ENCODE results near the gene CDC20.

Gene CDC20

GRCh38 chr1:43358746-43359693 lies at the start of gene CDC20:
Gene CDC20 (plus strand): TSS chr1:43358981. CDS start chr1:43359216, 235 bp downstream.
- Histone ChIP-seq H3K9me3 (ENCODE audit: insufficient read depth, low read depth, low read length) (no peaks in the 10 kb centered on the region), H3K27me3 (ENCODE audit: insufficient read depth, low read length, poor library complexity, severe bottlenecking) (no peaks in the 10 kb centered on the region), H2AFZ (ENCODE audit: low read length) (peak within 1 kb of the TSS; percentile 97), H4K20me1 (ENCODE audit: insufficient read depth, low read length, poor library complexity, severe bottlenecking) (peaks cover 18% of the 10 kb centered on the region), H3K9ac (ENCODE audit: low read depth, low read length, poor library complexity, severe bottlenecking) (peak within 1 kb of the TSS; percentile 97), H3K4me1 (ENCODE audit: insufficient read depth, low read length, poor library complexity, severe bottlenecking) (peaks cover 29% of the 10 kb centered on the region), H3F3A (ENCODE audit: low read depth) (peaks cover 3% of the 10 kb centered on the region; the same call in 1 of the 2 replicates), H3K79me2 (ENCODE audit: insufficient read depth, low read length) (peaks cover 37% of the 10 kb centered on the region), H3K36me3 (ENCODE audit: insufficient read depth, low read length) (peaks cover 40% of the 10 kb centered on the region), H3K4me2 (ENCODE audit: low read depth, low read length, poor library complexity, severe bottlenecking) (peak within 1 kb of the TSS; percentile 91), H3K9me2 (replicated peaks; ENCODE audit: low read depth, low read length) (no peaks in the 10 kb centered on the region), H3K4me3 (ENCODE audit: low read length, poor library complexity, severe bottlenecking) (peak within 1 kb of the TSS; percentile 95)
- no peak for TF ChIP-seq EZH2phosphoT487 (IDR thresholded peaks at IDR 0.05; ENCODE audit: borderline replicate concordance)
- TF ChIP-seq CTCF (conservative IDR thresholded peaks at IDR 0.05; ENCODE audit: low read length): no peak

- H4K20me1 ChIP-seq (ENCODE audit: insufficient read depth, low read length, poor library complexity, severe bottlenecking): no peaks in the 10 kb centered on the region
- H3K79me2 ChIP-seq (ENCODE audit: insufficient read depth, low read length): no peaks in the 10 kb centered on the region
- H3K9ac ChIP-seq (ENCODE audit: low read depth, low read length, poor library complexity, severe bottlenecking): no peak overlapping the region
- H3F3A ChIP-seq (ENCODE audit: low read depth): no peaks in the 10 kb centered on the region
- H3K4me1 ChIP-seq (ENCODE audit: insufficient read depth, low read length, poor library complexity, severe bottlenecking): no peaks in the 10 kb centered on the region
- no peaks in the 10 kb centered on the region for H3K9me3 ChIP-seq (ENCODE audit: insufficient read depth, low read depth, low read length)
- no peaks in the 10 kb centered on the region for H3K36me3 ChIP-seq (ENCODE audit: insufficient read depth, low read length)
- H3K9me2 ChIP-seq (replicated peaks; ENCODE audit: low read depth, low read length): no peaks in the 10 kb centered on the region
- H2AFZ ChIP-seq (ENCODE audit: low read length): no peak overlapping the region
- no peaks in the 10 kb centered on the region for H3K27me3 ChIP-seq (ENCODE audit: insufficient read depth, low read length, poor library complexity, severe bottlenecking)
- H3K4me2 ChIP-seq (ENCODE audit: low read depth, low read length, poor library complexity, severe bottlenecking): no peak overlapping the region
- H3K4me3 ChIP-seq (ENCODE audit: low read length, poor library complexity, severe bottlenecking): no peak overlapping the region
- TF ChIP-seq CTCF (conservative IDR thresholded peaks at IDR 0.05; ENCODE audit: low read length) (no peak), EZH2phosphoT487 (IDR thresholded peaks at IDR 0.05; ENCODE audit: borderline replicate concordance) (no peak)
Observed at GRCh38 chr1:43309405-43310025, 49.3 kb upstream of the CDC20 start.

- H3K36me3 ChIP-seq (ENCODE audit: insufficient read depth, low read length): no peaks in the 10 kb centered on the region
- H3K4me1 ChIP-seq (ENCODE audit: insufficient read depth, low read length, poor library complexity, severe bottlenecking): no peaks in the 10 kb centered on the region
- no peaks in the 10 kb centered on the region for H4K20me1 ChIP-seq (ENCODE audit: insufficient read depth, low read length, poor library complexity, severe bottlenecking)
- no peaks in the 10 kb centered on the region for H3K9me2 ChIP-seq (replicated peaks; ENCODE audit: low read depth, low read length)
- H3K9ac ChIP-seq (ENCODE audit: low read depth, low read length, poor library complexity, severe bottlenecking): no peak overlapping the region
- no peaks in the 10 kb centered on the region for H3K27me3 ChIP-seq (ENCODE audit: insufficient read depth, low read length, poor library complexity, severe bottlenecking)
- no peaks in the 10 kb centered on the region for H3K9me3 ChIP-seq (ENCODE audit: insufficient read depth, low read depth, low read length)
- H3K79me2 ChIP-seq (ENCODE audit: insufficient read depth, low read length): no peaks in the 10 kb centered on the region
- H3K4me2 ChIP-seq (ENCODE audit: low read depth, low read length, poor library complexity, severe bottlenecking): no peak overlapping the region
- no peak overlapping the region for H3K4me3 ChIP-seq (ENCODE audit: low read length, poor library complexity, severe bottlenecking)
- H2AFZ ChIP-seq (ENCODE audit: low read length): no peak overlapping the region
- H3F3A ChIP-seq (ENCODE audit: low read depth): no peaks in the 10 kb centered on the region
- TF ChIP-seq CTCF (conservative IDR thresholded peaks at IDR 0.05; ENCODE audit: low read length): no peak
Observed at GRCh38 chr1:43311521-43311920, 47.3 kb upstream of the CDC20 start.
